BLaER1 treated with 17β-estradiol and CSF1 and Interleukin-3, amounts not matched to agents 10 nM and 100 nM (cell line): ENCODE results near the gene SPEN.

Experiments used
- H3K27ac ChIP-seq, 11 experiments: shearing (Covaris generic); formaldehyde crosslinking; 2 replicates each; pipeline ENCODE4 v1.8.1; 2022
- H3K27me3 ChIP-seq, 11 experiments: shearing (Covaris generic); formaldehyde crosslinking; 2 replicates each; pipeline ENCODE4 v1.8.1; 2022
- H3K36me3 ChIP-seq, 11 experiments: shearing (Covaris generic); formaldehyde crosslinking; 2 replicates each; pipeline ENCODE4 v1.8.1; 2022
- H3K4me1 ChIP-seq, 10 experiments: shearing (Covaris generic); formaldehyde crosslinking; 2 replicates each; pipeline ENCODE4 v1.8.1; 2022
- H3K4me2 ChIP-seq, 11 experiments: shearing (Covaris generic); formaldehyde crosslinking; 2 replicates each; pipeline ENCODE4 v1.8.1; 2022
- H3K4me3 ChIP-seq, 10 experiments: shearing (Covaris generic); formaldehyde crosslinking; 2 replicates each; pipeline ENCODE4 v1.8.1; 2022
- H3K9ac ChIP-seq, 11 experiments: shearing (Covaris generic); formaldehyde crosslinking; 2 replicates each; pipeline ENCODE4 v1.8.1; 2022
- H3K9me3 ChIP-seq, 11 experiments: shearing (Covaris generic); formaldehyde crosslinking; replicated peaks in 1 of 11; 2 replicates each; pipeline ENCODE4 v1.8.1; 2022
- H4K20me1 ChIP-seq, 11 experiments: shearing (Covaris generic); formaldehyde crosslinking; 2 replicates each; pipeline ENCODE4 v1.8.1; 2022
- Cebpa-rat ChIP-seq, 11 experiments: shearing (Covaris generic); IDR thresholded peaks; 2 replicates each; pipeline ENCODE4 v1.8.1; 2022

The SPEN gene

GRCh38 chr1:15876357-15877055 lies 29.0 kb downstream of the SPEN start:
- Histone ChIP-seq H4K20me1 (peaks cover 71 to 100% (median 100%) of the 10 kb centered on the region in 11 experiments; a peak in 20 of 22 replicates), H3K9me3 (no peaks in the 10 kb centered on the region), H3K27ac (no peak overlapping the region), H3K4me2 (no peak overlapping the region), H3K27me3 (no peaks in the 10 kb centered on the region), H3K36me3 (peaks cover 61 to 96% (median 77%) of the 10 kb centered on the region in 11 experiments), H3K9ac (no peak overlapping the region), H3K4me3 (no peak overlapping the region), H3K4me1 (peaks cover 8 to 18% (median 12%) of the 10 kb centered on the region in 10 experiments)
- no peak for TF ChIP-seq Cebpa-rat (IDR thresholded peaks at IDR 0.05)

DNA sequence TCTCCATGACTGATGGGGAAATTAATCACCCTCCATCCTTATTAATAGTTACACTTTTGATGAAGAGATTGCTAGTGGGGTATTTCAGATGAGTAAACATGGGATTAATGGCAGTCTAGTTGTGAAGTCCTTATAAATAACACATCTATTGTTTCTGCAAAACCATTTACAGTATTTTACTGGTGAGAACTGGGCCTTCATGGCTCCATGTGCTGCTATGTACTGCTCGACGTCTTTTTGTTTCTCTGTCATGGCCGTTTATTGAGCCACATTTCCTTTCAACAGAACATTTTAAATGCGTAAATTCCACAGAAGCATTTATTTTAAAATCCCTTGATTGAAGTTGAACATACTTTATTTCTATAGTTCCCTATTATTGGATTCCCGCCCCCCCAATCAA lies 34.5 kb downstream of the SPEN start:
- H3K4me1 ChIP-seq = peaks cover 61 to 70% (median 64%) of the 10 kb centered on the region in 10 experiments
- H3K4me3 ChIP-seq = no peak overlapping the region
- peaks cover 49 to 100% (median 83%) of the 10 kb centered on the region in 11 experiments; a peak in 21 of 22 replicates for H4K20me1 ChIP-seq
- no peak for TF ChIP-seq Cebpa-rat (IDR thresholded peaks at IDR 0.05)
- peak overlapping the region in 10 of 11 experiments; percentile 53 to 94 (median 78); a peak in 19 of 22 replicates for H3K4me2 ChIP-seq
- H3K27ac ChIP-seq = peak overlapping the region in 4 of 11 experiments; percentile 32 to 92 (median 46); a peak in 5 of 22 replicates
- no peaks in the 10 kb centered on the region for H3K9me3 ChIP-seq
- H3K27me3 ChIP-seq = no peaks in the 10 kb centered on the region
- peaks cover 23 to 53% (median 41%) of the 10 kb centered on the region in 11 experiments; a peak in 19 of 22 replicates for H3K36me3 ChIP-seq
- no peak overlapping the region for H3K9ac ChIP-seq

DNA sequence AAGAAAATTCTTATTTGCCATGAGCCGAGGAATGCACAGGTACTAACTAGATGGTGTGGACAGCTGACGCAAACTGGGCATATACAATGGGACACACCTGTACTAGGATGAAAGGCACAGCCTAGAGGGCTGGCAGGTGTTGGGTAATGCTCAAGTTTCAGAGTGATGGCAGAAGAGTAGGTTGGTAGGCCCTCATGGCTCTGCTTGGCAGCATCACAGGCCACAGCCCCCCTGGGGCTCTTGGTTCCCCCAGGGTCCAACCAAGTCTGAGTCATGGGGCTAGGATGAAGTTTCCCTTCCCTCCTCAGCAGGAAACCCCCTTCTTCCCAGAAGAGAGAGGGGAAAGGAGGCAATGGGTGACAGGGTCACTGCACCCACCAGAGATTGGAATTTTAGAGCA lies 35.2 kb downstream of the SPEN start:
- TF ChIP-seq Cebpa-rat (IDR thresholded peaks at IDR 0.05) = peak in 2 of 11 experiments; percentile 17 to 65; a peak in 3 of 22 replicates
- no peak overlapping the region; a peak in 1 of 20 replicates for H3K4me3 ChIP-seq
- no peaks in the 10 kb centered on the region for H3K27me3 ChIP-seq
- peak overlapping the region in 10 of 11 experiments; percentile 39 to 92 (median 62); a peak in 19 of 22 replicates for H3K27ac ChIP-seq
- peak overlapping the region; percentile 53 to 94 (median 79) for H3K4me2 ChIP-seq
- H3K9me3 ChIP-seq = no peaks in the 10 kb centered on the region
- peak overlapping the region in 8 of 11 experiments; percentile 5 to 53 (median 36); a peak in 9 of 22 replicates for H3K9ac ChIP-seq
- H3K4me1 ChIP-seq = peaks cover 68 to 77% (median 70%) of the 10 kb centered on the region in 10 experiments
- H3K36me3 ChIP-seq = peaks cover 16 to 45% (median 34%) of the 10 kb centered on the region in 11 experiments; a peak in 19 of 22 replicates
- H4K20me1 ChIP-seq = peaks cover 42 to 100% (median 77%) of the 10 kb centered on the region in 11 experiments; a peak in 21 of 22 replicates

DNA sequence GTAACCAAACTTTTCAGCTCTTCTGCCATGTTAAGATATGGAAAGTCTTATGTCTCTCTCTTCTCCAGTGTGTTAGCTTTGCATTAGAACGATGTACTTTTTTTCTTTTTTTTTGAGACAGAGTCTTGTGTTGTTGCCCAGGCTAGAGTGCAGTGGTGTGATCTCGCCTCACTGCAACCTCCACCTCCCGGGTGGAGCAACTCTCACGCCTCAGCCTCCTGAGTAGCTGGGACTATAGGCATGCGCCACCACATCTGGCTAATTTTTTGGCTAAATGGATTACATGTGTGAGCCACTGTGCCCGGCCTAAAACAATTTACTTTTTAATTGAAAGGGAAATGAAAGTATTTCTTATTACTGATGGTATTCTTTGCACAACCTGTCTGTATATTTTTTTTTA lies 35.8 kb downstream of the SPEN start:
- H3K4me3 ChIP-seq = no peak overlapping the region
- H3K4me1 ChIP-seq = peaks cover 68 to 83% (median 71%) of the 10 kb centered on the region in 10 experiments
- no peaks in the 10 kb centered on the region for H3K27me3 ChIP-seq
- H3K9ac ChIP-seq = peak overlapping the region in 10 of 11 experiments; percentile 3 to 59 (median 40); a peak in 14 of 22 replicates
- peak overlapping the region; percentile 53 to 94 (median 79) for H3K4me2 ChIP-seq
- no peak for TF ChIP-seq Cebpa-rat (IDR thresholded peaks at IDR 0.05)
- no peaks in the 10 kb centered on the region for H3K9me3 ChIP-seq
- H3K27ac ChIP-seq = peak overlapping the region; percentile 4 to 92 (median 55); a peak in 20 of 22 replicates
- H4K20me1 ChIP-seq = peaks cover 36 to 100% (median 73%) of the 10 kb centered on the region in 11 experiments; a peak in 21 of 22 replicates
- peaks cover 9 to 45% (median 32%) of the 10 kb centered on the region in 11 experiments; a peak in 20 of 22 replicates for H3K36me3 ChIP-seq

DNA sequence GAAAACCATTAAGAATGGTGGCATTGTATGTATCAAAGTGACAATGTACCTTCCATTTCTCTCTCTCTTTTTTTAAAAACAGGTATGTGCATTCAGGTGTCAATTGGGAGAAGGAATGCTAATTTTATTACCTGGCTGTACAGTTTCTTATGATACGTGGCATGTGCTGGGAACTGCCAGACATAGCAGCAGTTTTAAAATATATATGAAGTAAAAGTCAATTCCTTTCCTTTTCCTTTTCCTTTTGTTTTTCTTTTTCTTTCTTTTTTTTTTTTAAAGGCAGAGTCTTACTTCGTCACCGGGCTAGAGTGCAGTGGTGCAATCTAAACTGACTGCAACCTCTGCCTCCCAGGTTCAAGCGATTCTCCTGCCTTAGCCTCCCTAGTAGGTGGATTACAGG lies 37.0 kb downstream of the SPEN start:
- H3K4me3 ChIP-seq = no peak overlapping the region
- peak overlapping the region in 10 of 11 experiments; percentile 77 to 96 (median 91); a peak in 18 of 22 replicates for H3K27ac ChIP-seq
- peaks cover 68 to 88% (median 71%) of the 10 kb centered on the region in 10 experiments for H3K4me1 ChIP-seq
- no peaks in the 10 kb centered on the region for H3K27me3 ChIP-seq
- H4K20me1 ChIP-seq = peaks cover 25 to 100% (median 73%) of the 10 kb centered on the region in 11 experiments; a peak in 21 of 22 replicates
- H3K9me3 ChIP-seq = no peaks in the 10 kb centered on the region
- peak overlapping the region; percentile 67 to 94 (median 79); a peak in 21 of 22 replicates for H3K4me2 ChIP-seq
- peaks cover 11 to 45% (median 33%) of the 10 kb centered on the region in 11 experiments; a peak in 20 of 22 replicates for H3K36me3 ChIP-seq
- no peak for TF ChIP-seq Cebpa-rat (IDR thresholded peaks at IDR 0.05)
- H3K9ac ChIP-seq = peak overlapping the region in 10 of 11 experiments; percentile 27 to 87 (median 84); a peak in 13 of 22 replicates

GRCh38 chr1:15885269-15885668 lies 37.8 kb downstream of the SPEN start:
- no peak for TF ChIP-seq Cebpa-rat (IDR thresholded peaks at IDR 0.05)
- Histone ChIP-seq H3K9ac (peak overlapping the region; percentile 71 to 87 (median 83)), H3K27me3 (no peaks in the 10 kb centered on the region), H3K36me3 (peaks cover 16 to 47% (median 36%) of the 10 kb centered on the region in 11 experiments), H3K4me2 (peak overlapping the region; percentile 67 to 94 (median 79)), H3K27ac (peak overlapping the region; percentile 77 to 96 (median 91)), H3K4me3 (peak overlapping the region in 4 of 10 experiments; percentile 44 to 63 (median 53); a peak in 9 of 20 replicates), H4K20me1 (peaks cover 25 to 100% (median 73%) of the 10 kb centered on the region in 11 experiments; a peak in 21 of 22 replicates), H3K9me3 (no peaks in the 10 kb centered on the region), H3K4me1 (peaks cover 68 to 83% (median 71%) of the 10 kb centered on the region in 10 experiments)

DNA sequence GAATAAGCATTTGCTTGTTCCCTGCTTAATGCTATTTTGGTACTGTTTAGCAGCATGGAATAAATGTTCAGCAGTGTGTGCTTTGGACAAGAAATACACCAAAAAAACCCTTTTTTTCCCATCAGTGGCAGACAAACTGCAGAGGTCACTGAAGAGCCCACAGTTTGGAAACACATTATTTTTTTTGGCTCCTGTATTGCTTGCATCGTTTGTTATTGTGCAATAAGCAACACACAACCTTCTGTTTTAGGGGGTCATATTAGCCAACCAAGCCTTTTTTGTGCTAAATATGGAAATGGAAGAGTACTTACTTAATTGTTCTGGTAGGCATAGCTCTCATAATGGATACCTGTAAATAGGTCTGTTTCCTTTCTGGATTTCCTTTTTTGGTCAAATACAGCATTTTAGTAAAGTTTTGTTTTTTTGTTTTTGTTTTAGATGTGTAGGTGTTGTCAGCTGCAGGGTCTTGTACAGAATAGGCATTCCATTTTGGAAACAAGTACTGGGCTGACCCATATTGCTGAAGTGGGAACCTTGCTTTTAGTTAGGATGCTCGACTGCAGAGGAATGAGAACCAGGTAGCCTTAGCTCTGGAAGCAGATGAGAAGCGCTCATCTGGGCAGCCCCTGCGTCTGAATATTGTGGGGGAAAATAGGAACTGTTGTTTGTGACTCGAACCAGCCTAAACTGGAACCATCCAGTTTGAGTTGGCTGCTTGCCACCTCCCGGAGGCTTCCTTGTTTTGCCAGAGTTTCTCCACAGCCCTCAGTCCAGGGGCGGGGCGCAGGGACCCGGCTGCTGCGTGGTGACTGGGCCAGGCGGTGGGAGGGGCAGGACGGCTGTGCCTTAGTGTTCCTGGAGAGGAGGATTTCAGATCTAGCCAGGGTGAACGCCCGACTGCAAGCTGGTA lies 38.4 kb downstream of the SPEN start:
- Histone ChIP-seq H3K9ac (peak overlapping the region; percentile 71 to 87 (median 83)), H4K20me1 (peaks cover 18 to 100% (median 73%) of the 10 kb centered on the region in 11 experiments; a peak in 21 of 22 replicates), H3K4me2 (peak overlapping the region; percentile 67 to 94 (median 79)), H3K9me3 (no peaks in the 10 kb centered on the region), H3K4me3 (peak overlapping the region; percentile 2 to 63 (median 44); a peak in 16 of 20 replicates), H3K4me1 (peaks cover 63 to 83% (median 67%) of the 10 kb centered on the region in 10 experiments), H3K36me3 (peaks cover 18 to 47% (median 36%) of the 10 kb centered on the region in 11 experiments), H3K27ac (peak overlapping the region; percentile 77 to 96 (median 91)), H3K27me3 (no peaks in the 10 kb centered on the region)
- peak in 9 of 11 experiments; percentile 52 to 98 (median 94); a peak in 17 of 22 replicates for TF ChIP-seq Cebpa-rat (IDR thresholded peaks at IDR 0.05)
